ENCODE measurements around the gene MPPED1. TPM values are rescaled to one million over a fixed set of nuclear protein-coding genes. Genes with fewer than 3 reads are reported as not detected.

The MPPED1 gene
- total RNA-seq, 1 experiment from 2014 or later = not detected

DNA sequence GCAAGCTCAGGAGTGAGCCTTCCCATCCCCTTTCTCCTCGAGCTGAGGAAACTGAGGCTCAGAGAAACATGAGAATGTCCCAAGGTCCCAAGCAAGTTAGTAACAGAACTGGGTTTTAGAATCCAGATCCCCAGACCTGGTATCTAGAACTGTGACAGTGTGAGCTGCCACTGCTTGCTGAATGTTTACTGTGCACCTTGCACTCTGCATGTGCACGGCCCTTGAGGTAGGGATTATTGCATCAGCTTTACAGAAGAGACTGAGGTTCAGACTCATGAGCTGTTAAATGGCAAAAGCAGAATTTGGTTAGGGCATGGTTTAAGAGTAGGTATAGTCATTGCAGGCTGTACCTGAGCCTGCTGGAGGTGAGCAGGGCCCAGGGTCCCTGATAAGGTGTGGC lies 3.8 kb upstream of the MPPED1 start:
- BruUV-seq (replicated peaks) = no TSS peak
- intact Hi-C loops (cut with micrococcal nuclease; ENCODE audit: unreplicated experiment) = no loop called here
- no peak for DNase-seq (ENCODE audit: low spot score)
- no peaks in the 10 kb centered on the region for H3K9me3 ChIP-seq (ENCODE audit: low read depth, low read length, poor library complexity, severe bottlenecking)
- TF ChIP-seq, protein P1, sequence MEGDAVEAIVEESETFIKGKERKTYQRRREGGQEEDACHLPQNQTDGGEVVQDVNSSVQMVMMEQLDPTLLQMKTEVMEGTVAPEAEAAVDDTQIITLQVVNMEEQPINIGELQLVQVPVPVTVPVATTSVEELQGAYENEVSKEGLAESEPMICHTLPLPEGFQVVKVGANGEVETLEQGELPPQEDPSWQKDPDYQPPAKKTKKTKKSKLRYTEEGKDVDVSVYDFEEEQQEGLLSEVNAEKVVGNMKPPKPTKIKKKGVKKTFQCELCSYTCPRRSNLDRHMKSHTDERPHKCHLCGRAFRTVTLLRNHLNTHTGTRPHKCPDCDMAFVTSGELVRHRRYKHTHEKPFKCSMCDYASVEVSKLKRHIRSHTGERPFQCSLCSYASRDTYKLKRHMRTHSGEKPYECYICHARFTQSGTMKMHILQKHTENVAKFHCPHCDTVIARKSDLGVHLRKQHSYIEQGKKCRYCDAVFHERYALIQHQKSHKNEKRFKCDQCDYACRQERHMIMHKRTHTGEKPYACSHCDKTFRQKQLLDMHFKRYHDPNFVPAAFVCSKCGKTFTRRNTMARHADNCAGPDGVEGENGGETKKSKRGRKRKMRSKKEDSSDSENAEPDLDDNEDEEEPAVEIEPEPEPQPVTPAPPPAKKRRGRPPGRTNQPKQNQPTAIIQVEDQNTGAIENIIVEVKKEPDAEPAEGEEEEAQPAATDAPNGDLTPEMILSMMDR (conservative IDR thresholded peaks at IDR 0.05; ENCODE audit: low read depth, low read length) = no peak
- no peak for TF ChIP-seq EZH2 (IDR thresholded peaks at IDR 0.05; ENCODE audit: borderline replicate concordance, low read depth, low read length, poor library complexity, severe bottlenecking)
- H3K36me3 ChIP-seq (ENCODE audit: insufficient read depth, low read length, poor library complexity, severe bottlenecking) = no peaks in the 10 kb centered on the region
- H3K4me3 ChIP-seq (ENCODE audit: low read depth, low read length, poor library complexity, severe bottlenecking) = no peak overlapping the region
- no peaks in the 10 kb centered on the region for H3K4me1 ChIP-seq (ENCODE audit: insufficient read depth, low read length, poor library complexity, severe bottlenecking)
- ChIA-PET POLR2A (ENCODE audit: low non-redundant PET) (no interaction called here), CTCF (no interaction called here)
- no peak overlapping the region for H3K27ac ChIP-seq (ENCODE audit: low read depth, low read length, poor library complexity, severe bottlenecking)
- H3K27me3 ChIP-seq (replicated peaks; ENCODE audit: insufficient read depth, low read depth, low read length, poor library complexity) = peaks cover 31% of the 10 kb centered on the region

DNA sequence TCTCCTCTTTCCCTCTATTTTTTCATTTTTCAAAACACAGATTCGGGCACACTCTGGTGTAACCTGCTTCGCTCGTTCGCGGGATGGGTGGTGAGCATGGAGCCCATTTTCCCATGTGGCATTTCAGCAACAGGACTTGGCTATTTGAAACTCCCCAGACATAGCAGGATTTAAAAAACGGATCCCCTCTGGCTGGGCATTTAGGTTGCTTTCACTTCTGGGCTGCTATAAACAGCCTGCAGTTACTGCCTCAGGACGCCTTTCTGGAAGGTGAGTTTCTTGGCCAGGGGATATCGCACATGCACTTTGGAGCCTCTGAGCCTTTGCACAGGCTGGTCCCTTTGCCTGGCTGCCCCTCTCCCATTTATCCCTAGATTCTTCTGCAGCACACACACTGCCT lies 2.8 kb upstream of the MPPED1 start:
- intact Hi-C loops (cut with micrococcal nuclease; ENCODE audit: unreplicated experiment) = no loop called here
- Histone ChIP-seq H3K36me3 (ENCODE audit: insufficient read depth, low read length, poor library complexity, severe bottlenecking) (no peaks in the 10 kb centered on the region), H3K4me1 (ENCODE audit: insufficient read depth, low read length, poor library complexity, severe bottlenecking) (no peaks in the 10 kb centered on the region), H3K27ac (ENCODE audit: low read depth, low read length, poor library complexity, severe bottlenecking) (no peak overlapping the region), H3K27me3 (replicated peaks; ENCODE audit: insufficient read depth, low read depth, low read length, poor library complexity) (peaks cover 41% of the 10 kb centered on the region), H3K9me3 (ENCODE audit: low read depth, low read length, poor library complexity, severe bottlenecking) (no peaks in the 10 kb centered on the region), H3K4me3 (ENCODE audit: low read depth, low read length, poor library complexity, severe bottlenecking) (no peak overlapping the region)
- CTCF ChIA-PET = no interaction called here
- DNase-seq (ENCODE audit: low spot score) = no peak
- POLR2A ChIA-PET (ENCODE audit: low non-redundant PET) = no interaction called here
- TF ChIP-seq EZH2 (IDR thresholded peaks at IDR 0.05; ENCODE audit: borderline replicate concordance, low read depth, low read length, poor library complexity, severe bottlenecking) = no peak
- TF ChIP-seq, protein P1 (conservative IDR thresholded peaks at IDR 0.05; ENCODE audit: low read depth, low read length) = no peak
- no TSS peak for BruUV-seq (replicated peaks)

DNA sequence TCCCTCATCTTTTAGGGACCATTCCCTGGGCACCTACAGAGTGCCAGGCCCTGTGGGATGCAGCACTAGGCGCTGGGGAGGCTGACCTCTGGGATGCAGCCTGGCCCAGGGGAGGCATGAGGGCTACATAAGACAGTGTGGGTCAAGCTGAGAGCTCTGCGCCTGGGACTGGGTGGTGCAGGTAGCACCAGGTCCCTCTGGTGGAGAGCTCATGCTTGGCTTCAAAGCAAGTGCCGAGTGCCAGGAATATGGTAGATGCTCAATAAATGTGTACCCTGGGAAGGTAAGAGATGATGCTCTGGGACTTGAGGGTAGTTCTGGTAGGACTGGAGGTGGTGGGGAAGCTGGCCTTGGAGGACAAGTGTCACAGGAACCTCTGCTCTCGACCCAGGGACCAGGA lies 2.0 kb upstream of the MPPED1 start:
- no peak for DNase-seq (ENCODE audit: low spot score)
- Histone ChIP-seq H3K4me3 (ENCODE audit: low read depth, low read length, poor library complexity, severe bottlenecking) (no peak overlapping the region), H3K36me3 (ENCODE audit: insufficient read depth, low read length, poor library complexity, severe bottlenecking) (no peaks in the 10 kb centered on the region), H3K27me3 (replicated peaks; ENCODE audit: insufficient read depth, low read depth, low read length, poor library complexity) (peaks cover 49% of the 10 kb centered on the region), H3K27ac (ENCODE audit: low read depth, low read length, poor library complexity, severe bottlenecking) (no peak overlapping the region), H3K4me1 (ENCODE audit: insufficient read depth, low read length, poor library complexity, severe bottlenecking) (no peaks in the 10 kb centered on the region), H3K9me3 (ENCODE audit: low read depth, low read length, poor library complexity, severe bottlenecking) (no peaks in the 10 kb centered on the region)
- no TSS peak for BruUV-seq (replicated peaks)
- intact Hi-C loops (cut with micrococcal nuclease; ENCODE audit: unreplicated experiment) = no loop called here
- TF ChIP-seq, protein P1 (conservative IDR thresholded peaks at IDR 0.05; ENCODE audit: low read depth, low read length) = no peak
- no peak for TF ChIP-seq EZH2 (IDR thresholded peaks at IDR 0.05; ENCODE audit: borderline replicate concordance, low read depth, low read length, poor library complexity, severe bottlenecking)
- CTCF ChIA-PET = no interaction called here
- POLR2A ChIA-PET (ENCODE audit: low non-redundant PET) = no interaction called here

Measured in A673 (cell line).